HG03280 (cell line): ENCODE data around the gene GPR146.

ENCODE experiments used
- ATAC-seq: cut with Tn5 transposase; IDR thresholded peaks from one replicate; pipeline ENCODE4 v1.9.1; 2021; ENCODE audit warnings: mild to moderate bottlenecking, moderate library complexity; ENCODE audit not compliant: unreplicated experiment

GPR146 gene

DNA sequence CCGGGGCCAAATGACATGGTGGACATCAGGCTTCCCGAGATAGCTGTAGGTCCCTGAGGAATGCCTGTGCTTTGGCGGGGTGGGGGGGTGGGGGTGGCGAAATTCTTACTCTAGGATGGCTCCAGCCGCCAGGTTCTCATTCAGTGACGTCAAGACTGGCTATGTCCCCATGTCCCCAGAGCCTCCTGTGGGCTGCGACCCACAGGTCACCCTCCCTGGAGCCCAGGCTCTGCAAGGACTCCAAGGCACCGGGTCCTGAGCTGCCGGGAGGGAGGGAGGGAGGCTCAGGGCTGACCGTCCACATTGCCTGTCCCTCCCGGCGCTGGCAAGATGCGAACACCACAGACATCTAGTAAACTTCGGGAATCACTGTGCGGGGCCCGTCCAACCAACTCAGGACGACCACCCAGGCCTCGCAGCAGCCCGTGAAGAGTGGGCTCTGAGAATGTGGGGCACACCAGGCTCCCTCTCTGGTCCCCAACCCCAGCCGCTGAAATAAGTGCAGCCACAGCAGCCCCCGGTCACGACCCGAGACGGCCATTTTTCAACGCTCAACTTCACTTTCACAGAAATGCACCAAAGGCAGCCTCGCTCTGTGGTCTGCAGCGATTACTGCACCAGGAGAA lies 12.6 kb downstream of the GPR146 start:
- no peak for ATAC-seq

GRCh38 chr7:1057416-1058291 lies 13.3 kb downstream of the GPR146 start:
- ATAC-seq, result no peak

DNA sequence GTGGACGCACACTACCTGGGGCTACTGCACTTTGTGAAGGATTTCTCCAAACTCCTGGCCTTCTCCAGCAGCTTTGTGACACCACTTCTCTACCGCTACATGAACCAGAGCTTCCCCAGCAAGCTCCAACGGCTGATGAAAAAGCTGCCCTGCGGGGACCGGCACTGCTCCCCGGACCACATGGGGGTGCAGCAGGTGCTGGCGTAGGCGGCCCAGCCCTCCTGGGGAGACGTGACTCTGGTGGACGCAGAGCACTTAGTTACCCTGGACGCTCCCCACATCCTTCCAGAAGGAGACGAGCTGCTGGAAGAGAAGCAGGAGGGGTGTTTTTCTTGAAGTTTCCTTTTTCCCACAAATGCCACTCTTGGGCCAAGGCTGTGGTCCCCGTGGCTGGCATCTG lies 14.0 kb downstream of the GPR146 start:
- ATAC-seq, result no peak

GRCh38 chr7:1058821-1059199 lies 14.5 kb downstream of the GPR146 start:
- ATAC-seq, result no peak

- ATAC-seq, result peak; percentile 39
Observed at GRCh38 chr7:1059200-1060091, 15.1 kb downstream of the GPR146 start.

DNA sequence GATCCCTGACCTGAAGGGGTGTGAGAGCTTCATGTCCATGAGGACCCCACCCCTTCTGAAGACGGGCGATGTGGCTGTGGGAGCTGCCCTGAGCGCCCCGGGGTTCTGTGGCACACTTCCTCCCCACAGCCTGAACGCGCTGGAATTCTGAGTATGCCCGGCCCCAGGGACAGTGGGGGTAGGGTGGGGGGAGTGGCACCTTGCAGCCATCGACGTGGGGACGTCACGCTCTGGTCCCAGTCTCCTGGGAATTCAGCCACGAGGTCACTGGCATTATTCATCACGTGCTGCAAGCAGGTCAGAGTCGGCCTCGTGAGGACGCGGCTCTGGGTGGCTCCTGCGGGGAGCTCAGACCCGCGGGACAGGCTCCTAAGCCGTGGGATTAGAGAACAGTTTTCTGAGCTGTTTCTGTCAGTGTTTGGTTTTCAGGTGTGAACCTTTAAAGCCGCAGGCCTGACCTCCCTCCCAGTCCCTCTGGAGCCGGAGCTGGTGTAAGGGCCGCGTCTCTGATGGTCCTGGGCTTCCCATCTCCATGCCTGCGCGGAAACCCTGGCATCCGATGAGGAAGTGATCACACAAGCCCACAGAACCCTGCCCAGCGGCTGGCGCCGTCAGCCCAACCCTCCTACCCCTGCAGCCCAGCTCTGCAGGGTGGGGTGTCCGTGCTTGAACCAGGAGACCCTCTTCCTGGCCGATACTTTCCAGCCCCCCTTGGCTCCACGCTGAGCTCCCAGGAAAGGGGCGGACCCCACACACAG lies 16.1 kb downstream of the GPR146 start:
- ATAC-seq, result no peak

- ATAC-seq, result no peak
Observed at GRCh38 chr7:1061180-1061579, 16.8 kb downstream of the GPR146 start.

DNA sequence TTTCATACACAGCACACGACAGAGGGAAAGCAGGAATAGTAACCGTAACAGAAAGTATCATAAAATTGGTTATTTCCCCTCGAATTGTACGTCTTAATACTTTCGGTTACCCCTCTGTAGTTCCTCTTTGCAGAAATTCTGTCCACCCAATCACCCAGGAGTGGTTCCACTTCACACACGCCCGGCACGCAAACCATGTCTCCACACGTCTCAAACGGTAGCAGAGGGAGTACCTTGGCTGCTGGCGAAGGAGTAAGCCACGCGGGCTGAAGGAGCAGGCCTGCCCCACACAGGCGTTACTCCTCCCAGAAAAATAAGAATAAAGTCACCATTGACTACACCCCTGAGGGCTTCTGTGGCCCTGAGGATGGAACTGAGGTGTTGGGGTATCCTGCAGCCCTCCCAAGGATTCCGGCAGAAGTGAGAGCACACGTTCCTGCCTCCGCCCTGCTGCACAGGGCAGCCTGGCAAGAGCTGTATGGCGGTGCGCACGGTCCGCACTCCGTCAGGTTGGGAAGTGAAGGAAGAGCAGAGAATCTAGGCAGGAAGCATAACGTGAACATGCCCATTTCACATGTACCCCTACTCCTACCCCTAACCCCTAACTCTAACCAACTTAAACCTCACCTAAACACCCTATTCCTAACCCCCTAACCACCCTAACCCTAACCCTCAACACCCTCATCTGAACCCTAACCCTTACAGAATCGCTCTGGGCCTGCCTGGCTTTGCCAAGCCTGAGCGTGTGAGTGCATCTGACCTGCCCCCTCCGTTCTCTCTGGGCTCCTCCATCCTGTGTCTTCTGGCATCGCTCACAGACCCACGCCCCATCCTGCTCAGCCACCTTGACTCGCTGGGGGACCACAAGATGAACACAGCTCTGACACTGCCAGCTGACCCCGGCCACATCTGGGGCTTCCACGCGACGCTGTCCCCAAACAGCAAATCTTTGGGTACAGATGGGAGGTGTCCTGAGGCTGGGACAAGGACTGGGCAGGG lies 18.2 kb downstream of the GPR146 start:
- ATAC-seq, result peak; percentile 31

DNA sequence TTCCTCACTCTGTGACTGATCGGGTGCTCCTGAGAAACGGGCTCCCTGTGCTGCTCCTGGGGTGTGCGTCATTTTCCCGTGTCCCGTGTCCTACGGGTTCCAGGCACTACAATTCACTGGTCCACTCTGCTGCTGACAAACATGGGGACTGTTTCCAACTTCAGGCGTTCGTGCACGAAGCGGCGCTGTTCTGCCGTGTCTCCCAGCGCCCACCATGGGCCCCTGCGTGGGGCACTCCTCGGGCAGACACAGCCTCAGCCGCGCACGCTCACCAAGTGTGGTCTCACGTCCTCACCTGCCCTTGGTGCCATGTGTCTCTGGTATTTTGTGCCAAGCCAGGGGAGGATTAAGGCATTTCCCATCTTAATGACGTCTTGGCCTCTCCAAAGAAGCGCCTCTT lies 19.0 kb downstream of the GPR146 start:
- ATAC-seq, result no peak

DNA sequence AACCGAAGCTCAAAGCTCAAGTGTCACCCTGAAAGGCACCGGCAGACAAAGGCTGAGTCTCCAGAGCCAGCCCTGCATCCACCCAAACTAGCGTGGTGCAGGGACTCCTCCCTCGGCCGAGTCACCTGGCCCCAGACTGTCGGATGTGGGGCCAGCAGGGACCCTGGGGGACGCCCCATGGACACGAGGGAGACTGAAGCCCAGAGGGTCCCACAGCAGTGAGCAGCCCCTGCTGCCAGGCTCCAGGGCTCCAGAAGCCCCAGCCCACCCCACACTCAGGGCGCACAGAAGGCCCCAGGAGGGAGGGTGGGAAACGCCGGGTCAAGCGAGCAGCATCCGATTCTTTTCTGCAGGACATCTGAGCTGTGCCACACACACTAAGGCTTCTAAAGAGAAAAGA lies 20.2 kb downstream of the GPR146 start:
- ATAC-seq, result no peak

DNA sequence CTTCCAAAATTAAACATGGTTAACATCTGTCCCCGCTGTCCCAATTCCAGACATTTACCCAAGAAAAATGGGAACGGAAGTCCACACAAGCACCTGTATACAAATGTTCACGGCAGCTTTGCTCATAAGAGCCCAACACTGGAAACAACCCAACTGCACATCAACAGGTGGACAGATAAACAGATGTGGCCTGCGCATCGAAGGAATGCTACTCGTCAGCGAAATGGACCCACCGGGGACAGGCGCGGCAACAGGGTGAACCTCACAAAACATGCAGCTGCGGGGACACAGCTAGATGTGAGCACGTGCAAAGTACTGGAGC lies 20.9 kb downstream of the GPR146 start:
- ATAC-seq, result no peak

DNA sequence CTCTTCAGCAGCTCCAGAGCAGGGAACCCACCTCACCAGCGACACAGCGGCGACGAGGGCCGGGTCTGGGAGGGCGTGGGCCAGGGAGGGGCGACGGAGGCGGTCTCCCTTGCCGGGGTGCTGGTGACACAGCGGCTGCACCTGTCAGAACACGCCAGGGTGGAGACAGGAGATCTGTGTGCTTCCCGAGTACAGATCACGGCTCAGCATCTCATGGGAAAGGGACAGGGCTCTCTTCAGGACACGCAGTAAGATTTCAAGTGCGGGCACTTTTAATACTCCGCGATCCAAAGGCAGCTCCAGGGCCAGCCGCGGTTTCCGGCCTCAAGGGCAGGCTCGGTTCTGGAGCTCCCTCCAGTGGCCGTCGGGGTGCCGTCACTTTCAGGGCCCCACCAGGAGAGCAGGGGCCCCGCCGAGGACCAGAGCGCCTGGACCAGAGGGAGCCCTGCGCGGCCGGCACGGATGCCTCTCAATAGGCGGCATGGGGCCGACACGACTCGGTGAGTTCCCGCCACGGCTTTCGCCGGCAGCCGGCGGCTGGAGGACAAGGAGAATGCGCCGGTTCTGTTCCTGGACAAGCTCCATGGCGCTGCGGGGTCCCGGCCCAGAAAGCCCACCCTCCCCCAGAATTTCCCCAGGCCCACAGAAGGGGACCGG lies 21.4 kb downstream of the GPR146 start:
- peak; percentile 74 for ATAC-seq

DNA sequence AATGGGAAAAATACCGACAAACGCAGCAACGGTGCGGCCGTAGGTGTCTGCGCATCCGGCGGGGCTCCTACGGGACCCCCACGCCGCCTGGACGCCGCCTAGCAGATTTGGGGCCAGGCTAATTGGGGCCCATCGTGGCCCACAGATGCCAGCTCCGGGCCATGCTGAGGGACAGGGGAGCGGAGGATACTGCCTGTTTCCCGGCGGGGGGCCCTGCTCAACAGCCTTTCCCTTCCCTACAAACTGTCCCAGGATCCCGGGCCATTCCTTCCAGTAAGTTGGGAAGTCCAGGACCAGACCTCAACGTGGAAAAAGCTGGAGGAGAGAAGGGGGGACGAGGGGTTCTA lies 21.9 kb downstream of the GPR146 start:
- no peak for ATAC-seq

DNA sequence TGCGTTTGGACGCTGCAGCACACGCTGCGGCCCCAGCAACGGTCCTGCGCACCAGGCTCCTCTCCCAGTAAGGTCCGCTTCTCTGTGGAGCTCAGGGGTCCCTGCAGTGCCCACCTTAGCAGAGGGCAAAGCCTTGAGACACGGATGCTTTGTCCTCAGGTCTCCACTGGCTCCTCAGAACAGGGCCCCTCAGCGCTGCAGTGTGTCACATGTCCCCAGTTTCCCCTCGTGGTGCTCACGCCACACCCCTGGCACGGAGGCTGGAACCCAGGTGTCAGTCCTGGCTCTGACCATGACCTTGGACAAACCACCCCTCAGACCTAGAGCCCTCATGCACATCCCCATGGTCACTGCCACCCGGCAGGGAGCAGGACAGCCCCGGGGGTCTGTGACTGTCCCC lies 23.7 kb downstream of the GPR146 start:
- no peak for ATAC-seq

DNA sequence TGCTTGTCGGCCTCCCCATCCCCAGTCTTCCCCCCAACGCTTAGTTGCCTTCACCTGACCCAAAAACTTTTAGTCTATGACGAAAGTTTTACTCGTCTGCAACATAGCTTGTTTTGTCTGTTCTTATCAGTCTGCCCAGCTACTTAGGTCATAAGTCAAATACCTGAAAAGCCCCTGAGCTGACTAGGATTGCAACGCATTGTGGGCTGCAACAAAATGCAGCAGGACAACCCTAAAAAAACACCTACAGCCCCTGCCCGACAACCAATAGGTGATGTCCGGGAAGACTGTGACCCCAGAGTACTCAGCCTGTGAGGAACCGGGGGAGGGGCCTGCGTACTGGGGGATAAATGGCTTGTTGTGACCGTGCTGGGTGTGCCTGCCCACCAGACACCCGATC lies 24.3 kb downstream of the GPR146 start:
- ATAC-seq, result no peak

- ATAC-seq, result no peak
Observed at GRCh38 chr7:1070544-1071011, 26.2 kb downstream of the GPR146 start.

DNA sequence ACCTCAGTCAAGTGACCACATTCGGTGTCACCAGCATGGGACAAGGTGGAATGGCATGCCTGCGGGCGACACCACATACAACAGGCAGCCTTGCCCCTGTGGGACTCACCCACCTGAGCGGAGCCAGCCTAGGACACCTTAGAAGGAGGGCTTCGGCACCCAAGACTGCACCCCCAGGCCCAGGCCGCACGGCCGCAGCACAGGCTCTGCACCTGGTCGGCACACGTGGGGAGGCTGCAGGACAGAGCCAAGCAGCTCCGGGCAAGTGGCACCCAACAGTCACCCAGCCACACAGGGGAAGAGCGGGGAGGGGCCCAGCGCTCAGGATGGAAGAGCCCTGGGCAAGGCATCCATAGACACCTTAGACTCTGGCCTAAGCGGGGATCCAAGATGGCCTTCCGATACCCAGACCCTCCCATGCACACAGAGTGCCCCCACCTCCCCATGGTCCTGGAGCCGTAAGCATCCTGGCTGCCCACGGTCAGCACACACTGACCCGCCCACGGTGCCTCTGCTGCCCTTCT lies 27.4 kb downstream of the GPR146 start:
- no peak for ATAC-seq

- ATAC-seq, result no peak
Observed at GRCh38 chr7:1073142-1073977, 29.0 kb downstream of the GPR146 start.
